NCI-H187 (cell line): ENCODE results near the gene CD248.
"Not testable (repeated sequence)": the region's sequence is repeated elsewhere in the genome, so short reads cannot be mapped to it uniquely, and the experiment has no call there.

Experiments used
- DNase-seq, 2 experiments: peaks; one replicate each; lab custom pipeline; 2025; lab: John Stamatoyannopoulos, UW

CD248 gene

GRCh38 chr11:66316849-66317251 is at the start of gene CD248:
CD248 (minus strand) TSS chr11:66317044; CDS start chr11:66317027, 17 bp downstream.
- no peak for DNase-seq

- no peak for DNase-seq
Observed at GRCh38 chr11:66365711-66366619, 49.1 kb upstream of the CD248 start.

- DNase-seq: no peak
Observed at GRCh38 chr11:66365166-66365565, 48.3 kb upstream of the CD248 start.

- no peak for DNase-seq
Observed at GRCh38 chr11:66363805-66364535, 47.1 kb upstream of the CD248 start.

GRCh38 chr11:66363187-66363601 is 46.4 kb upstream of the CD248 start:
- DNase-seq: no peak

- no peak for DNase-seq
Observed at GRCh38 chr11:66362481-66363147, 45.8 kb upstream of the CD248 start.

- no peak for DNase-seq
Observed at GRCh38 chr11:66361502-66361941, 44.7 kb upstream of the CD248 start.

GRCh38 chr11:66360406-66361073 is 43.7 kb upstream of the CD248 start:
- DNase-seq: no peak

GRCh38 chr11:66359662-66360087 is 42.8 kb upstream of the CD248 start:
- no peak for DNase-seq

GRCh38 chr11:66350560-66351235 is 33.9 kb upstream of the CD248 start:
- not testable (repeated sequence) for DNase-seq

GRCh38 chr11:66349084-66349386 is 32.2 kb upstream of the CD248 start:
- DNase-seq: no peak

- peak; percentile 60 to 74 for DNase-seq
Observed at GRCh38 chr11:66347425-66348276, 30.8 kb upstream of the CD248 start, which contains the start of gene B4GAT1. B4GAT1 (minus strand) TSS chr11:66347629; CDS start chr11:66347545, 84 bp downstream.

- no peak for DNase-seq
Observed at GRCh38 chr11:66346476-66347424, 29.9 kb upstream of the CD248 start.

GRCh38 chr11:66345316-66345649 is 28.4 kb upstream of the CD248 start:
- no peak for DNase-seq

GRCh38 chr11:66344550-66345315 is 27.9 kb upstream of the CD248 start, which contains the start of gene BRMS1:
BRMS1 (minus strand) TSS chr11:66345104; CDS start chr11:66342234, 2,870 bp downstream.
- peak; percentile 88 to 93 for DNase-seq

- DNase-seq: no peak
Observed at GRCh38 chr11:66343176-66343575, 26.3 kb upstream of the CD248 start.

- no peak for DNase-seq
Observed at GRCh38 chr11:66341502-66342126, 24.8 kb upstream of the CD248 start.
